ENCODE measurements around the gene DYNLT3. TPM values are rescaled to one million over a fixed set of nuclear protein-coding genes. Genes with fewer than 3 reads are reported as not detected.

DYNLT3 gene
- total and polyA plus RNA-seq, 2 experiments from 2014 or later = 36.7 to 42.8 TPM

- Histone ChIP-seq H3K27ac (no peak overlapping the region), H3K4me1 (ENCODE audit: insufficient read depth) (no peaks in the 10 kb centered on the region), H4K20me1 (ENCODE audit: insufficient read depth, poor library complexity, severe bottlenecking) (no peaks in the 10 kb centered on the region), H3K36me3 (replicated peaks; ENCODE audit: insufficient read depth, low read depth) (no peaks in the 10 kb centered on the region), H3K9me2 (replicated peaks; ENCODE audit: insufficient read depth) (no peaks in the 10 kb centered on the region), H3K27me3 (no peaks in the 10 kb centered on the region), H3K79me2 (no peaks in the 10 kb centered on the region), H2AFZ (no peak overlapping the region), H3K4me3 (no peak overlapping the region), H3K4me2 (no peak overlapping the region), H3K9me3 (ENCODE audit: low read depth) (no peaks in the 10 kb centered on the region)
- WGBS (ENCODE audit: low lambda C conversion rate, missing lambda C conversion rate) = 80% methylated on average over 1 of the region's 1 CpG
- TF ChIP-seq, protein P1, sequence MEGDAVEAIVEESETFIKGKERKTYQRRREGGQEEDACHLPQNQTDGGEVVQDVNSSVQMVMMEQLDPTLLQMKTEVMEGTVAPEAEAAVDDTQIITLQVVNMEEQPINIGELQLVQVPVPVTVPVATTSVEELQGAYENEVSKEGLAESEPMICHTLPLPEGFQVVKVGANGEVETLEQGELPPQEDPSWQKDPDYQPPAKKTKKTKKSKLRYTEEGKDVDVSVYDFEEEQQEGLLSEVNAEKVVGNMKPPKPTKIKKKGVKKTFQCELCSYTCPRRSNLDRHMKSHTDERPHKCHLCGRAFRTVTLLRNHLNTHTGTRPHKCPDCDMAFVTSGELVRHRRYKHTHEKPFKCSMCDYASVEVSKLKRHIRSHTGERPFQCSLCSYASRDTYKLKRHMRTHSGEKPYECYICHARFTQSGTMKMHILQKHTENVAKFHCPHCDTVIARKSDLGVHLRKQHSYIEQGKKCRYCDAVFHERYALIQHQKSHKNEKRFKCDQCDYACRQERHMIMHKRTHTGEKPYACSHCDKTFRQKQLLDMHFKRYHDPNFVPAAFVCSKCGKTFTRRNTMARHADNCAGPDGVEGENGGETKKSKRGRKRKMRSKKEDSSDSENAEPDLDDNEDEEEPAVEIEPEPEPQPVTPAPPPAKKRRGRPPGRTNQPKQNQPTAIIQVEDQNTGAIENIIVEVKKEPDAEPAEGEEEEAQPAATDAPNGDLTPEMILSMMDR (IDR thresholded peaks at IDR 0.05; ENCODE audit: poor library complexity) = no peak
- no peak for TF ChIP-seq EZH2 (IDR thresholded peaks at IDR 0.05; ENCODE audit: borderline replicate concordance)
- no peak for TF ChIP-seq EZH2phosphoT487 (IDR thresholded peaks at IDR 0.05; ENCODE audit: low read depth, severe bottlenecking, unreplicated experiment)
- DNase-seq (ENCODE audit: low spot score) = no peak
These were observed 17.6 kb downstream of the DYNLT3 start for GRCh38 chrX:37829721-37830120.

- Histone ChIP-seq H3K9me2 (replicated peaks; ENCODE audit: insufficient read depth) (no peaks in the 10 kb centered on the region), H4K20me1 (ENCODE audit: insufficient read depth, poor library complexity, severe bottlenecking) (no peaks in the 10 kb centered on the region), H3K27me3 (no peaks in the 10 kb centered on the region), H3K4me2 (no peak overlapping the region), H3K9me3 (ENCODE audit: low read depth) (no peaks in the 10 kb centered on the region), H3K27ac (no peak overlapping the region), H3K79me2 (no peaks in the 10 kb centered on the region), H3K36me3 (replicated peaks; ENCODE audit: insufficient read depth, low read depth) (no peaks in the 10 kb centered on the region), H3K4me3 (no peak overlapping the region), H2AFZ (no peak overlapping the region), H3K4me1 (ENCODE audit: insufficient read depth) (no peaks in the 10 kb centered on the region)
- peak; percentile 43 for DNase-seq (ENCODE audit: low spot score)
- TF ChIP-seq EZH2 (IDR thresholded peaks at IDR 0.05; ENCODE audit: borderline replicate concordance) (no peak), EZH2phosphoT487 (IDR thresholded peaks at IDR 0.05; ENCODE audit: low read depth, severe bottlenecking, unreplicated experiment) (no peak)
- TF ChIP-seq, protein P1 (IDR thresholded peaks at IDR 0.05; ENCODE audit: poor library complexity) = peak; percentile 70
- 14% methylated on average over 3 of the region's 3 CpGs for WGBS (ENCODE audit: low lambda C conversion rate, missing lambda C conversion rate)
These were observed 22.0 kb downstream of the DYNLT3 start for GRCh38 chrX:37825215-37825842.

GRCh38 chrX:37824491-37825214, 22.7 kb downstream of the DYNLT3 start:
- Histone ChIP-seq H3K4me2 (no peak overlapping the region), H3K27ac (no peak overlapping the region), H3K9me3 (ENCODE audit: low read depth) (no peaks in the 10 kb centered on the region), H3K4me3 (no peak overlapping the region), H3K4me1 (ENCODE audit: insufficient read depth) (no peaks in the 10 kb centered on the region), H3K36me3 (replicated peaks; ENCODE audit: insufficient read depth, low read depth) (no peaks in the 10 kb centered on the region), H3K27me3 (no peaks in the 10 kb centered on the region), H4K20me1 (ENCODE audit: insufficient read depth, poor library complexity, severe bottlenecking) (no peaks in the 10 kb centered on the region), H3K79me2 (no peaks in the 10 kb centered on the region), H3K9me2 (replicated peaks; ENCODE audit: insufficient read depth) (no peaks in the 10 kb centered on the region), H2AFZ (no peak overlapping the region)
- no peak for TF ChIP-seq EZH2 (IDR thresholded peaks at IDR 0.05; ENCODE audit: borderline replicate concordance)
- TF ChIP-seq EZH2phosphoT487 (IDR thresholded peaks at IDR 0.05; ENCODE audit: low read depth, severe bottlenecking, unreplicated experiment) = no peak
- TF ChIP-seq, protein P1 (IDR thresholded peaks at IDR 0.05; ENCODE audit: poor library complexity) = no peak
- DNase-seq (ENCODE audit: low spot score) = no peak
- WGBS (ENCODE audit: low lambda C conversion rate, missing lambda C conversion rate) = 64% methylated on average over 1 of the region's 1 CpG

Data from hepatocyte (in vitro differentiated cells).